CD4-positive, CD25-positive, alpha-beta regulatory T cell (primary cell): Measurements from ENCODE around the gene ZNF227. TPM values are rescaled to one million over a fixed set of nuclear protein-coding genes. Genes with fewer than 3 reads are reported as not detected.
"Not testable (repeated sequence)": the region's sequence is repeated elsewhere in the genome, so short reads cannot be mapped to it uniquely, and the experiment has no call there.

Experiments
- ATAC-seq, 2 donors: fragments of 150-1000 bp; cut with Tn5 transposase; one replicate each; pipeline ENCODE4 v1.10.0; 2021; ENCODE audit warnings: low read depth in 2 of 2, moderate number of reproducible peaks in 2 of 2, moderate library complexity in 1 of 2
- DNase-seq, 3 donors: peaks; one replicate each; pipeline versions ENCODE4 v3.0.0 to v3.0.0-alpha.2; 2012 to 2022; ENCODE audit warnings: mixed read lengths in 1 of 3
- H3K27ac ChIP-seq: one replicate; pipeline ENCODE4 v1.7.0; 2013; ENCODE audit warnings: mild to moderate bottlenecking, low read length; ENCODE audit not compliant: insufficient read depth, poor library complexity, severe bottlenecking
- H3K27me3 ChIP-seq: one replicate; pipeline ENCODE4 v1.7.0; 2013; ENCODE audit warnings: low read length; ENCODE audit not compliant: control insufficient read depth, insufficient read depth
- H3K36me3 ChIP-seq: one replicate; pipeline ENCODE4 v1.7.0; 2013; ENCODE audit warnings: mild to moderate bottlenecking, low read length, moderate library complexity; ENCODE audit not compliant: control insufficient read depth, insufficient read depth
- H3K4me1 ChIP-seq: 2 replicates; pipeline ENCODE4 v1.7.0; 2013; ENCODE audit warnings: mild to moderate bottlenecking, low read length; ENCODE audit not compliant: insufficient read depth, control insufficient read depth, poor library complexity, severe bottlenecking
- H3K4me3 ChIP-seq: one replicate; pipeline ENCODE4 v1.7.0; 2013; ENCODE audit warnings: low read depth, mild to moderate bottlenecking, low read length, moderate library complexity
- H3K9me3 ChIP-seq, 2 experiments: 1 replicate in 1 of 2; 2 replicates in 1 of 2; pipeline ENCODE4 v1.7.0; 2013; ENCODE audit warnings: low read length in 2 of 2, mild to moderate bottlenecking in 1 of 2, moderate library complexity in 1 of 2; ENCODE audit not compliant: control insufficient read depth in 2 of 2
- H3K27ac Mint-ChIP-seq, 3 donors: one replicate each; pipeline ENCODE4 v1.8.0; 2020 to 2022; ENCODE audit warnings: mild to moderate bottlenecking in 3 of 3, mixed read lengths in 3 of 3, moderate library complexity in 2 of 3
- H3K27me3 Mint-ChIP-seq: one replicate; pipeline ENCODE4 v1.8.0; 2022; ENCODE audit warnings: mild to moderate bottlenecking, mixed read lengths
- H3K36me3 Mint-ChIP-seq: one replicate; pipeline ENCODE4 v1.8.0; 2020; ENCODE audit warnings: mixed read lengths
- H3K4me1 Mint-ChIP-seq, 4 donors: one replicate each; pipeline ENCODE4 v1.8.0; 2020 to 2022; ENCODE audit warnings: mixed read lengths in 4 of 4, mild to moderate bottlenecking in 1 of 4
- H3K4me3 Mint-ChIP-seq, 4 donors: one replicate each; pipeline ENCODE4 v1.8.0; 2020 to 2022; ENCODE audit warnings: mild to moderate bottlenecking in 4 of 4, mixed read lengths in 4 of 4, moderate library complexity in 3 of 4
- H3K9me3 Mint-ChIP-seq, 7 donors: one replicate each; pipeline ENCODE4 v1.8.0; 2020 to 2022; ENCODE audit warnings: mixed read lengths in 7 of 7, mild to moderate bottlenecking in 3 of 7, moderate library complexity in 2 of 7
- polyA plus RNA-seq, 4 donors: library from polyadenylated mRNA; unstranded; fragments of 300-500 nt; fragmentation: Illumina TruSeq; gene quantifications; one replicate each; pipeline ENCODE4 v1.2.3, GENCODE V29; 2021
- total RNA-seq: library from RNA; stranded (reverse); gene quantifications from one replicate; pipeline ENCODE4 v1.2.3, GENCODE V29; 2022

ZNF227 gene
- total and polyA plus RNA-seq, 5 donors from 2014 or later, result 11.4 to 21.6 (median 17.1) TPM

GRCh38 chr19:44182145-44182544 is 30.2 kb upstream of the ZNF227 start:
- Mint-ChIP-seq H3K4me3 (no peak overlapping the region), H3K27ac (no peak overlapping the region), H3K9me3 (peaks cover 0 to 78% (median 30%) of the 10 kb centered on the region in 7 donors), H3K36me3 (peaks cover 10% of the 10 kb centered on the region), H3K4me1 (no peaks in the 10 kb centered on the region), H3K27me3 (no peaks in the 10 kb centered on the region)
- no peak overlapping the region for H3K27ac ChIP-seq
- DNase-seq (no peak), ATAC-seq (no peak)
- H3K9me3 ChIP-seq, result peaks cover 73 to 94% of the 10 kb centered on the region in 2 experiments
- no peaks in the 10 kb centered on the region for H3K4me1 ChIP-seq
- H3K4me3 ChIP-seq, result no peak overlapping the region
- H3K36me3 ChIP-seq, result no peaks in the 10 kb centered on the region
- no peaks in the 10 kb centered on the region for H3K27me3 ChIP-seq

- Histone ChIP-seq H3K27me3 (no peaks in the 10 kb centered on the region), H3K36me3 (no peaks in the 10 kb centered on the region), H3K4me3 (no peak overlapping the region), H3K9me3 (peaks cover 56 to 58% of the 10 kb centered on the region in 2 experiments), H3K4me1 (no peaks in the 10 kb centered on the region), H3K27ac (no peak overlapping the region)
- Mint-ChIP-seq H3K4me1 (no peaks in the 10 kb centered on the region), H3K36me3 (peaks cover 12% of the 10 kb centered on the region), H3K4me3 (no peak overlapping the region), H3K27me3 (peaks cover 5% of the 10 kb centered on the region), H3K27ac (no peak overlapping the region), H3K9me3 (peaks cover 0 to 62% (median 35%) of the 10 kb centered on the region in 7 donors)
- ATAC-seq (no peak), DNase-seq (no peak)
These were observed 22.3 kb upstream of the ZNF227 start for GRCh38 chr19:44190020-44190419.

GRCh38 chr19:44192127-44192526 is 20.2 kb upstream of the ZNF227 start:
- Histone ChIP-seq H3K9me3 (peaks cover 52 to 64% of the 10 kb centered on the region in 2 experiments), H3K4me1 (no peaks in the 10 kb centered on the region), H3K36me3 (no peaks in the 10 kb centered on the region), H3K27ac (no peak overlapping the region), H3K27me3 (no peaks in the 10 kb centered on the region), H3K4me3 (no peak overlapping the region)
- H3K27ac Mint-ChIP-seq, result no peak overlapping the region
- H3K9me3 Mint-ChIP-seq, result peaks cover 0 to 64% (median 27%) of the 10 kb centered on the region in 7 donors
- ATAC-seq (no peak), DNase-seq (no peak)
- peak overlapping the region in 1 of 4 donors; percentile 39 for H3K4me3 Mint-ChIP-seq
- H3K4me1 Mint-ChIP-seq, result no peaks in the 10 kb centered on the region
- peaks cover 5% of the 10 kb centered on the region for H3K27me3 Mint-ChIP-seq
- peaks cover 8% of the 10 kb centered on the region for H3K36me3 Mint-ChIP-seq

DNA sequence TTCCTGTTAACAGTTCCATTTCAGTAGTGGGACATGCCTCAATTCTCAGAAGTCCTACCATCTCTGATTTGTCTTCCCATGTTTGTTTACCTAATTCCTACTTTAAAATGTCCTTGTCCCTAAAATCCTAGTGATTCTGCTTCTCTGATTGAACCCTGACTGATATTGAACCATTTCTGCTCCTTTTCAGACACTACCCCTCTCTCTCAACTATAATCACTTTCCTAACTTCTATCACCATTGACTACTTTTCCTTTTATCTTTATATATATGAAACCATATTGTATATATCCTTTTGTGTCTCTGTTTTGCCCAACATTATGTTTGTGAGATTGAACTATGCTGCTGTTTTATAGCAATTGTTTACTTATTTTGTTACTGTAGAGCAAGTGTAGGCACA is 15.6 kb upstream of the ZNF227 start:
- Histone ChIP-seq H3K9me3 (peaks cover 35 to 48% of the 10 kb centered on the region in 2 experiments), H3K4me3 (no peak overlapping the region), H3K27ac (no peak overlapping the region), H3K27me3 (no peaks in the 10 kb centered on the region), H3K36me3 (no peaks in the 10 kb centered on the region), H3K4me1 (no peaks in the 10 kb centered on the region)
- Mint-ChIP-seq H3K36me3 (peaks cover 5% of the 10 kb centered on the region), H3K27me3 (peaks cover 5% of the 10 kb centered on the region), H3K4me3 (peak overlapping the region in 1 of 4 donors; percentile 1), H3K4me1 (no peaks in the 10 kb centered on the region), H3K27ac (no peak overlapping the region), H3K9me3 (peaks cover 0 to 49% (median 18%) of the 10 kb centered on the region in 7 donors)
- no peak for ATAC-seq
- DNase-seq, result no peak

GRCh38 chr19:44202470-44202869 is 9.9 kb upstream of the ZNF227 start:
- DNase-seq (no peak), ATAC-seq (no peak)
- peaks cover 3 to 6% (median 5%) of the 10 kb centered on the region in 4 donors for H3K4me1 Mint-ChIP-seq
- Histone ChIP-seq H3K9me3 (peaks cover 14 to 31% of the 10 kb centered on the region in 2 experiments), H3K27me3 (peaks cover 7% of the 10 kb centered on the region), H3K27ac (no peak overlapping the region), H3K4me3 (no peak overlapping the region), H3K4me1 (peaks cover 5% of the 10 kb centered on the region), H3K36me3 (no peaks in the 10 kb centered on the region)
- peaks cover 8% of the 10 kb centered on the region for H3K36me3 Mint-ChIP-seq
- no peak overlapping the region for H3K4me3 Mint-ChIP-seq
- peaks cover 5 to 27% (median 9%) of the 10 kb centered on the region in 7 donors for H3K9me3 Mint-ChIP-seq
- peaks cover 21% of the 10 kb centered on the region for H3K27me3 Mint-ChIP-seq
- H3K27ac Mint-ChIP-seq, result no peak overlapping the region

DNA sequence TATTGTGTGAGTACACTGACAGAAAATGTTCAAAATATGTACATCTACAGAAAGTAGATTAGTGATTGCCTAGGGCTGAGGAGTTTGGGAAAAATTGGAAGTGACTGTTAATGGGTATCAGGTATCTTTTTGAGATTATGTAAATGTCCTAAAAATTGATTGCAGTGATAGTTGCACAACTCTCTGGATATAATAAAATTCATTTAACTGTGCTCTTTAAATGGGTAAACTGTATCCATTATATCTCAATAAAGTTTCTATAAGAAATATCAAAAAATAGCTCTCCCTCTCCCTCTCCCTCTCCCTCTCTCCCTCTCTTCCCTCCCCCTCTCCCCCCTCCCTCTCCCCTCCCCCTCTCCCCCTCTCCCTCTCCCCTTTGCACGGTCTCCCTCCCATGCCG is 9.4 kb upstream of the ZNF227 start:
- no peak overlapping the region for H3K4me3 ChIP-seq

DNA sequence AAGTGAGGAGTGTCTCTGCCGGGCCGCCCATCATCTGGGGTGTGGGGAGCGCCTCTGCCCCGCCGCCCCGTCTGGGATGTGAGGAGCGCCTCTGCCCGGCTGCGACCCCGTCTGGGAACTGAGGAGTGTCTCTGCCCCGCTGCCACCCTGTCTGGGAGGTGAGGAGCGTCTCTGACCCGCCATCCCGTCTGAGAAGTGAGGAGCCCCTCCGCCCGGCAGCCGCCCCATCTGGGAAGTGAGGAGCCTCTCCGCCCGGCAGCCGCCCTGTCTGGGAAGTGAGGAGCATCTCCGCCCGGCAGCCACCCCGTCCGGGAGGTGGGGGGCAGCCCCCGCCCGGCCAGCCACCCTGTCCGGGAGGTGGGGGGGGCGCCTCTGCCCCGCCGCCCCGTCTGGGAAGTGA is 8.5 kb upstream of the ZNF227 start:
- Mint-ChIP-seq H3K27me3 (peaks cover 23% of the 10 kb centered on the region), H3K9me3 (peaks cover 3 to 31% (median 9%) of the 10 kb centered on the region in 7 donors), H3K4me1 (peaks cover 7 to 14% (median 9%) of the 10 kb centered on the region in 4 donors)
- Histone ChIP-seq H3K9me3 (peaks cover 14 to 27% of the 10 kb centered on the region in 2 experiments), H3K4me1 (peaks cover 10% of the 10 kb centered on the region)
- not testable (repeated sequence) for ATAC-seq, H3K27ac Mint-ChIP-seq, H3K4me3 ChIP-seq, DNase-seq, H3K27ac ChIP-seq, H3K27me3 ChIP-seq, H3K36me3 ChIP-seq, H3K36me3 Mint-ChIP-seq, H3K4me3 Mint-ChIP-seq

More for the DNA sequence above, 9.4 kb upstream of the ZNF227 start:
- peaks cover 5 to 11% (median 9%) of the 10 kb centered on the region in 4 donors for H3K4me1 Mint-ChIP-seq
- peaks cover 14 to 31% of the 10 kb centered on the region in 2 experiments for H3K9me3 ChIP-seq
- H3K27ac Mint-ChIP-seq, result no peak overlapping the region
- ATAC-seq (no peak), DNase-seq (no peak)
- peaks cover 23% of the 10 kb centered on the region for H3K27me3 Mint-ChIP-seq
- H3K27ac ChIP-seq, result no peak overlapping the region
- peaks cover 10% of the 10 kb centered on the region for H3K4me1 ChIP-seq
- H3K36me3 ChIP-seq, result no peaks in the 10 kb centered on the region
- H3K27me3 ChIP-seq, result peaks cover 7% of the 10 kb centered on the region
- peaks cover 5 to 28% (median 9%) of the 10 kb centered on the region in 7 donors for H3K9me3 Mint-ChIP-seq
- H3K4me3 Mint-ChIP-seq, result no peak overlapping the region
- H3K36me3 Mint-ChIP-seq, result peaks cover 8% of the 10 kb centered on the region

DNA sequence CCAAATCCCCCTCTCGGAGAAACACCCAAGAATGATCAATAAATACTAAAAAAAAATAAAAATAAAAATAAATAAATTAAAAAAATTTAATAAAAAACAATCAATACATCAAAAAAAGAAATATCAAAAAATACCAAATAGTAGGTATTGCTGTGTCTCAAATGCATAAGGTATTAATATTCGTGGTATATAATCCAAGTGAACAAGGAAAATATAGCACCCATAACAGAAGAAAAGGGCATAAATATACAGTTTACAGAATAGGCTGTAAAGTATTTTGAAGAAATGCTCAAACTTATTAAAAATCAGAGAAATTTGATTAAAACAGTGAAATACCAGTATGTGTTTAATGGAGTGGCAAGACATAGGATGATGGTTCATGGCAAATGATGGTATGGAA is 7.6 kb upstream of the ZNF227 start:
- Mint-ChIP-seq H3K36me3 (peaks cover 8% of the 10 kb centered on the region), H3K27me3 (peaks cover 23% of the 10 kb centered on the region), H3K27ac (no peak overlapping the region), H3K9me3 (peaks cover 3 to 31% (median 6%) of the 10 kb centered on the region in 7 donors), H3K4me1 (peaks cover 7 to 14% (median 9%) of the 10 kb centered on the region in 4 donors), H3K4me3 (peak overlapping the region in 2 of 4 donors; percentile 35 to 86)
- Histone ChIP-seq H3K27me3 (peaks cover 7% of the 10 kb centered on the region), H3K4me3 (no peak overlapping the region), H3K27ac (no peak overlapping the region), H3K4me1 (peaks cover 10% of the 10 kb centered on the region), H3K9me3 (peaks cover 14 to 27% of the 10 kb centered on the region in 2 experiments), H3K36me3 (no peaks in the 10 kb centered on the region)
- no peak for ATAC-seq
- DNase-seq, result no peak
